ENCODE results near the gene LENEP.

Gene LENEP

DNA sequence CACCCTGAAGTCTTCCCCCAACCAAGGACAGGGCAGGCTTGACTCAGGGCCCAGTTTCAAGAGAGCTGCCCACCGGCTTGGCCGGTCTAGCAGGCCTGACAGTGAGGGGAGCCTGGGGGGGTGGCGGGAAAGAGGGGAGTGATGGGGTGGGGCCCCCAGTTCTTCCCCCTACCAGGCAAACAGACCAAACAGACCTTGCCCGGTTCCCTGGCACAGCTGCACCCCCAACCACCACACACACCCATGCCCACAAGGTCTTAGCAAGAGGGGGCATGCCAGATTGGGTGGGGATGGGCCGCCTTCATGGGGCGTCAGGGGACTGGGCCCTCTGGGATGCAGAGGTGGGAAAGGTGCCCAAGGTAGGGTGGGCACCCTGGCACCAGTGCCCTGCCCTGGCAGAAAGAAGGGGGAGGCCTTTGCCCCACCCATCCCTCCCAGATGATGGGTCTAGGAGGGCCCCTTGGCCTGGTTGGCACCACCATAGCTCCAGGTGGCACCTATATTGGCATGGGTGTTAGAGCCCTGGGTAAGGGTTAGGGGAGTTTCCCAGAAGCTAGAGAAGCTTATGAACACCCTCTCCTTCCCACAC is 18.1 kb downstream of the LENEP start:
- no peak for DNase-seq (ENCODE audit: low read depth)

DNA sequence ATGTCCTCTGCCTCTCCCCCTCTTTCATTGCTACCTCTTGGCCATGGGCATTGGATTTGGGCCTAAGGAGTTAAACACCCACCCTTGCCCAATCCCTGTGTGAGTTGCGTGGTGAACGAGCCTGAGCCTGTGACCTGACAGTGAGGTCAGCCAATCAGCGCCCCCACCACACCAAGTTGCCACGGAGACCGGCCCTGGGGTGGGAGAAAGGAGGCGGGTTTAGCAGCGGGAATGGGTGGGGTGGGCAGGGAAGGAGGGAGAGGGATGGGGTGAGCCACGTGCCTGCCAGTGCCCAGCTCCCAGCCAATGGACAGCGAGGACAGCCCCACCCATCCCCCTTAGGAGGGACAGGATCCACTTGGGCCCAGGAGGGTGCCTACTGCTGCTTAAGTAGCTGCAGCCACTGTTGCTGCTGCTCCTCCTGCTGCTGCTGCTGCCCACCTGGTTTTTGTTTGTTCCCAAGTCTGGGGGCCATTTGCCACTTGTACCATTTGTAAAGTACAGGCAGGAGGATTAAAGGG is 18.7 kb downstream of the LENEP start:
- no peak for DNase-seq (ENCODE audit: low read depth)

DNA sequence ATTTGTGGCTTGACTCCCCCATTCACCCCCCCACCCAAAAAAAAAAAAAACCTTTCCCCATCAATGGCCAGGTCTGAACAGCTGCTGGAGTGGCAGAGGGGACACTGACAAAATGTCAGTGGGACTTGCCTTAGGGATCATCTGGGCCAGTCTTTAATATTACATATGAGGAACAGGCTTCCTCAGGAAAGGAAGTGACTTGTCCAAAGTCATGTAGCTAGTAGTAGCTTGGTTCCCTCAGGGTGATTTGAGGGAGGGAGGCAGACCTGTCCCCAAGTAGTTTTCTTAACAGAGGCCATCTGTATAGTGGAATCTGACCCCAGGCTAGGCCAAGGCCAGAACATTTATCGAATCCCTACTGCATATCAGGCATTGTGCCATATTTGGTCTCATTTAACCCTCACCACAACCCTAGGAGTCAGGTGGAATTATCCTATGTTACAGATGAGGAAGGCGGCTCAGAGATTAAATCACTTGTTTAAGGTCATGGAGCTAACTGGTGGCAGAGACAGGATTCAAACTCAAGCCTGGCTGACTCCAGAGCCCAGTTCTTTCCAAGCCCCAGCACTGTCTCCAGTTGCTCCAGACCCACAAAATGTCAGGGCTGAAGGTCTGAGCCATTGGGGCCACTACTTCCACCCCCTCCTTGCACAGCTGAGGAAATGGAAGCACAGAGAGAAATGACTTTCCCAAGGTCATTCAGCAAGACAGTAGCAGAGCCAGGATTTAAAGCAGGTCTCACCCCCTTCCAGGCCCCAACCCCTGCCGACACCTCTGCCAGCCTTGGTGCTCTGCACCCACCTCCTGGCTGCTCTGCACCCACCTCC is 19.6 kb downstream of the LENEP start:
- no peak for DNase-seq (ENCODE audit: low read depth)

DNA sequence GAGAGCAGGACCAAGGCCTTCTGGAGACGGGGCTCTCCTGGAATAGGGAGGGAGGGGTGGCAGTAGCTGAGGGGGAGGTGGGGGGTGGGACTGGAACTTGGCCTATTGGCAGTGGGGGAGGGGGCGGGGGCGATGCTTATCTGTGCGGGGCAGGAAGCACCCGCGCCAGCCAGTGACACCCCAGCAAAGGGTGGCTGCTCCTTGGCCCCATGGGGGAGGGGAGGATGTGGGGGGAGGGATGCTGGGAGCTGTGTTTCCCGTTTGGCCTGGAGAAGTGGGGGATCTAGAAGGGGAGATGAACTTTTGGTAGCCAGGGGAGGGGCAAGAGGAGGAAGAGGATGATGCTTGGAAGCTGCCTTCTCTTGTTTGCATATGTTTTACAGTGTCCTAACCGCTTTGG is 20.2 kb downstream of the LENEP start:
- no peak for DNase-seq (ENCODE audit: low read depth)

DNA sequence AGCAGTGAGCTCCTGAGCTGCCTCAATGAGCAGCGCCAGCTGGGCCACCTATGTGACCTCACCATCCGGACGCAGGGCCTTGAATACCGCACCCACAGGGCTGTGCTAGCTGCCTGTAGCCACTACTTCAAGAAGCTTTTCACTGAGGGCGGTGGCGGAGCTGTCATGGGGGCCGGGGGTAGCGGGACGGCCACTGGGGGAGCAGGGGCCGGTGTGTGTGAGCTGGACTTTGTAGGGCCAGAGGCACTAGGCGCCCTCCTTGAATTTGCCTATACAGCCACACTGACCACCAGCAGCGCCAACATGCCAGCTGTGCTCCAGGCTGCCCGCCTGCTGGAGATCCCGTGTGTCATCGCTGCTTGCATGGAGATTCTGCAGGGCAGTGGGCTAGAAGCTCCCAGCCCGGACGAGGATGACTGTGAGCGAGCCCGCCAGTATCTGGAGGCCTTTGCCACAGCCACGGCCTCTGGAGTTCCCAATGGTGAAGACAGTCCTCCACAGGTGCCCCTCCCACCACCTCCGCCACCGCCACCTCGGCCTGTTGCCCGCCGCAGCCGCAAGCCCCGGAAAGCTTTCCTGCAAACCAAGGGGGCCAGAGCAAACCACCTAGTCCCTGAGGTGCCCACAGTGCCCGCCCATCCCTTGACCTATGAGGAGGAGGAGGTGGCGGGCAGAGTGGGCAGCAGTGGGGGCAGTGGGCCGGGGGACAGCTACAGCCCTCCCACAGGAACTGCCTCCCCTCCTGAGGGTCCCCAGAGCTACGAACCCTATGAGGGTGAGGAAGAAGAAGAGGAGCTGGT is 21.5 kb downstream of the LENEP start:
- DNase-seq (ENCODE audit: low read depth) = no peak

DNA sequence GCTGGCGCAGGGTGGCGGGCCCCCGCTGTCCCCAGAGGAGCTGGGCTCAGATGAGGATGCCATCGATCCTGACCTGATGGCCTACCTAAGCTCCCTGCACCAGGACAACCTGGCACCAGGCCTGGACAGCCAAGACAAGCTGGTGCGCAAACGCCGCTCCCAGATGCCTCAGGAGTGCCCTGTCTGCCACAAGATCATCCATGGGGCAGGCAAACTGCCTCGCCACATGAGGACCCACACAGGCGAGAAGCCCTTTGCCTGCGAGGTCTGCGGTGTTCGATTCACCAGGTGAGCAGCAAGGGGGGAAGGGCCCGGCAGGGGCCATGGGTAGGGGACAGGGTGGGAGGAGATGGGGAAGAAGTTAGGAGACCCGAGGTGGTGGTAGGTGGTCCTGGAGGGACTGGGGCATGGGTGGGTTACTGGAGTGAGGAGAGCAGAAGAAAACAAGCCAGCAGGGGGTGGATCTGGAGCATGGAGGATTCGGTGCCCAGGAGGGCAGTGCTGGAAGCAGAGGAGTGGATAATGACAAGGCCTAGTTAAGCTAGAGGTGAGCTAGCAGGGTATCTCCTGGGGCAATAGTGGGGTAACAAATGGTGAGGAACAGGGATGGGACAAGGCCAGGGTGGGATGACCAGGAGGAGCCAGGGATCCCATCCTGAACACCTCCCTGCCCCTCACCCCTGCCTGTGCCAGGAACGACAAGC is 22.3 kb downstream of the LENEP start:
- DNase-seq (ENCODE audit: low read depth) = no peak

DNA sequence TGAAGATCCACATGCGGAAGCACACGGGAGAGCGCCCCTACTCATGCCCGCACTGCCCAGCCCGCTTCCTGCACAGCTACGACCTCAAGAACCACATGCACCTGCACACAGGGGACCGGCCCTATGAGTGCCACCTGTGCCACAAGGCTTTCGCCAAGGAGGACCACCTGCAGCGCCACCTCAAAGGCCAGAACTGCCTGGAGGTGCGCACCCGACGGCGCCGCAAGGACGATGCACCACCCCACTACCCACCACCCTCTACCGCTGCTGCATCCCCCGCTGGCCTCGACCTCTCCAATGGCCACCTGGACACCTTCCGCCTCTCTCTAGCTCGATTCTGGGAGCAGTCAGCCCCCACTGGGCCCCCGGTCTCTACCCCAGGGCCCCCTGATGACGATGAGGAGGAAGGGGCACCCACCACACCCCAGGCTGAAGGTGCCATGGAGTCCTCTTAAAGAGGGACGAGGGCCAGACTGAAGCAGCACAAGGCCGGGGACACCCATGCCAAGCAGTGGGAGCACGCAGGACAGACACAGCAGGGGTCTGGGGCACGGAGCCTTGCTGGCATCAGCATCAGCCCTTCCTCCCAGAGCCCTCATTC is 22.9 kb downstream of the LENEP start:
- DNase-seq (ENCODE audit: low read depth) = no peak

DNA sequence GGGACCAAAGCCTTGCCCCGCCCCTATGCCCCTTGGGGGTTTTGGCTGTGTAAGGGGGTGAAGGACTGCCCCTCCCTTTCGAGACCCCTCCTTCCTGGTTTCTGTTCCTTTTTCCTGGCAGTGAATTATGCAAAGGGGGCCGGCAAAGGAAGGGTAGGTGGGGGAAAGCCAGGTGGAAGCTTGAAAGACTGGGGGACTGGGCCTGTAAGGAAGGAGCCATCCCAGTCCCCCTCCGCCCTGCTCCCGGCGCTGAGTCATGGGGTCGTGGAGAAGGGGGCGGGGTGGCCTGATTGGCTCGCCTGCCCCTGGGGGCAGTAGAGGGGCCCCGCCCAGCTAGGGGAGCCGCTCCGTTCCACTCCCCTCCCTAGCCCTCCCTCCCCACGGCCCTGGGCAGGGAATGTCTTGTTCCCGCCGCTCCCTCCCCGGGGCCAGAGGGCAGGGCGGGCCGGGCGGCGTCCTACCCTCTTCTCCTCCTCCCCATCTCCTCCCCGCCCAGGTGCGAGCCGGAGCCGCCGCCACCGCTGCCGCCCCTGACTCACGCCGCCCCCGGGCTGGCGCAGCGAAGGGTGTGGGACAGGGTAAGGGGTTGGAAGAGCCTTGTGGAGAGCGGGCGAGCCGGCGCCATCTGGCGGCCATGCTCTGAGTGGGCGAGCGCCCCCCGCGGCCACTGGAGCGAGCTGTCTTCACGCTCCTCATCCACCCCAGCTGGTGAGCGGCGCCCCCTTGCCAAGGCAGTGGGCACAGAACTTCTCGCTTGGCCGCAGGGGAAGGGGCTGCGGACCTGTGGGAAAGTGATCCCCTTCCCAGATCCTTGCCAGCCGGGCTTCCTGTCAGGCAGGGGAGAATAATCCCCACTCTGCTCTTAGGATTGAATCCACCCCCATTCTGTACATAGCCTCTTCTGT is 23.9 kb downstream of the LENEP start:
- no peak for DNase-seq (ENCODE audit: low read depth)

DNA sequence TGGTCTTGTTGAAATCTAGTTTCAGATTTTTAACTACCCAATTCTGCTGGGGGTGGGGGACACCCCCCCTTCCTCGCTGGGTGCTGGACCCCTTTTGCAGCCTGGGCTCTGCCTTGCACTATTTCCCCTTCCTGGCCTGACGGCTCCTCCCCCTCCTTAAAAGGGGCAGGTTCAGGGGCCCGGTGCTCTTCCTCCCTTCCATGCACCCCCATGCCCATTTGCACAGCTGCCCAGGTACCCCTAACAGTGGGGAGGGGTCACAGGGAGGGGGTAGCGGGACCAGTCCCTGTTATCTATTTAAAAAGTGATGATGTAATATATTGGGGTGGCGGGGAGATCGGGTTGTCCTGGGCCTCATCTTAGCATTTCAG is 24.5 kb downstream of the LENEP start:
- no peak for DNase-seq (ENCODE audit: low read depth)

DNA sequence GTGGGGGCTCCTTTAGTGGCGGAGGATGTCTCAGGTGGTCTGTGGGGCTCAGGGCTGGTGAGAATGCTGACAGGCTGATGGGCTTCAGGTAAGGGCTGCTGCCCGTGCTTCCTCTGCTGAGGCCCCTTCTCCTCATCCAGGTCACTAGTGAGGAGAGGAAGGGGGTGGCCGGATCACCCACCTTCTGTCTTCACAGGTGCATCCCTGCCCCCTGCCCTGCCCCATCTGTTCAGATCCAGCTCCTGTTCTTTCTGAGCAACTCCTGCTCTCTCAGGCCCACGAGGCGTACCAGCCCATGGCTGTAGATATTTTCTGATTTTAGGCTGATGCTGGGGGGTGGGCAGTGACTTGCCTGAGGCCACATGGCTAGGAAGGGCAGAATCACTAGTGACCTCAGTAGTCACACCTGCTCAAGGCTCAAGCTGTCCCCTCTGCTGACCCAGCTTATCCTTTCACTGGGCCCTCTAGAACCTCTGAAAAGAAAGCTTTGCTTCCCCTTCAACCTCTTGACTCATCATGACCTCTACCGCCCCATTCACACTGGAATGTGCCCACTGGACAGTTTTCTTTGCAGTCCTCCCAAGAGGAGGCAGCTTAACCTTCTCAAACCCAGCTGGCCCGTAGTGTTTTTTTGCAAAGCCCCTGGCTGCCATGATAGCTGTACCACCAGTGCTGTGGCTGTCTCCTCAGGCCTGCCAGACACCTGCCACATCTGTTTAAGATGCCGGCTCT is 25.4 kb downstream of the LENEP start:
- no peak for DNase-seq (ENCODE audit: low read depth)

DNA sequence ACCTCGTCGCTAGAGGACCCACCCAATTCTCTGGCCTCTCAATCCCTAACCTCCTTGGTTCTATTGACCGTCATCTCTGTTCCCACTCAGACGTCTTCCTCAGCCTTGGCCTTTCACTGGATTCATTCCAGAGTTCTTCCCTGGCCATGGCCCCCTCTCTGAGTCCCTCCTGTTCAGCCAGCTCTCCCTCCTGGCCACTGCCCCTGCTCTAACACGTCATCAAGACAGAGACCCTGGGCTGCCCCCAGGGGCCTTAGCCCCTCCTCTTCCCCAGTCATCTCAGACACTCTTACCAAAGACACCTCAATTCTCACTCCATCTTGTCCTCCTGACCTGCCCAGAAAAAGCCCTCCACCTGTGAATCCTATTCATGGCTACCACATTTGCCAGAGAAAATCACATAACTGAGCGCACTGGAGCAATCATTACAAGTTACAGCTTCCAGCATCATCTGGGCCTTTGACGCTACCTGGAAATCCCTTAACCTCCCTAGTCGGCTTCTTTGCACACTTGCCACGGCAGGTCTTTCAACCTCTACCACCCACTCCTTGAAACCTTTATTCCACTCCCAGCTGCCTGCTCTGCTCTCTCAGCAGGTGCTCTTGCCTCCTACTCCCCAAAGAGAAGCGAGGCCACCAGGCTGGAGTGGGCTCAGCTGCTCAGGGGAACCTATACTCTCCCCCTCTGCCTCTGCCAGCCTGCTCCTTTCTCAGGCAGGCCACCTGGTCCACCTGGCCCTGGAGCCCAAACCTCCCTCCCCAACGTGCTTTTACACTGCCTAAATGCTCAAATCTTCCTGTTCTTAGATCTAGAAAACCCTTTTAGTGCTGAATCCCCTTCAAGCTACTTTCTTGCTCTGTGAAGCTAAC is 26.2 kb downstream of the LENEP start:
- DNase-seq (ENCODE audit: low read depth) = no peak

DNA sequence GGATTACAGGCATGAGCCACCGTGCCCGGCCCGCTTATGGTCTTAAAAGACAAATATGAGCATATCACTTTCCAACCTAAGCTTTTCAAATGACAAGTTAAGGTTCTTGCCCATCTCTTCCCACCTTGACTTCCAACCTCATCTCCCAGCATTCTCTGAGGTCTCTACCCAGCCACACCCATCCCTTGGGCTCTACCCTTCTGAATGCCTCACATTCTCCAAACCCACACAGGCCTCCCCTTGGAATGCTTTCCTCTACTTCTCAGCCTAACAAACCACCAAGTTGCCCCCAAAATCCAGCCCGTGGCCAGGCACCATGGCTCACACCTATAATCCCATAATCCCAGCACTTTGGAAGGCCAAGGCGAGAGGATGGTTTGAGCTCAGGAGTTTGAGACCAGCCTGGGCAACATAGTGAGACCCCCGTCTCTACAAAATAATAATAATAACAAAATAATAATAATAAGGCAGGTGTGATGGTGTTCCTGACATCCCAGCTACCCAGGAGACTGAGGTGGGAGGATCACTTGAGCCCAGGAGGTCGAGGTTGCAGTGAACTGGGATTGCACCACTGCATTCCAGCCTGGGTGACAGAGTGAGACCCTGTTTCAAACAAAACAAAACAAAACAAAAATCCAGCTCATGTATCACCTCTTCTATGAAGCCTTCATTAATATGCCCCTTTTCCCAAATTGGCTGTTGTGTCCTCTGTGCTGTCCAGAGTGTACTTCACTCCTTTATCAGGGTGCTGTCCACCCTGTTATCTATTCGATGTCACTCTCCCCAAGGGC is 28.9 kb downstream of the LENEP start:
- no peak for DNase-seq (ENCODE audit: low read depth)

DNA sequence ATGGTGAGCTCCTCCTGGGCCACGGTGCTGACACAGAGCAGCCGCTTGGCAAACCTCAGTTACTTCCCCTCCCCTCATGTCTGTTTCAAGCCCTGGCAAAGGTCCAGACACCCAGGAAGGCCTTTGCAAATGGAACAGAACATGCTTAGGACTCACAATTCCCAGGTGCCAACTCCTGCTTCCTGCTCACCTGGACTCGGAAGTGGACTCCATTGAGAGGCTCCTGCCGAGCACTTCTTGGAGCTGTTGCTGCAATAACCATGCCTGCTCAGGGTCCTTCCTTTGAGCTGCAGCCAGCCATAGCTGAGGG is 29.5 kb downstream of the LENEP start:
- no peak for DNase-seq (ENCODE audit: low read depth)

DNA sequence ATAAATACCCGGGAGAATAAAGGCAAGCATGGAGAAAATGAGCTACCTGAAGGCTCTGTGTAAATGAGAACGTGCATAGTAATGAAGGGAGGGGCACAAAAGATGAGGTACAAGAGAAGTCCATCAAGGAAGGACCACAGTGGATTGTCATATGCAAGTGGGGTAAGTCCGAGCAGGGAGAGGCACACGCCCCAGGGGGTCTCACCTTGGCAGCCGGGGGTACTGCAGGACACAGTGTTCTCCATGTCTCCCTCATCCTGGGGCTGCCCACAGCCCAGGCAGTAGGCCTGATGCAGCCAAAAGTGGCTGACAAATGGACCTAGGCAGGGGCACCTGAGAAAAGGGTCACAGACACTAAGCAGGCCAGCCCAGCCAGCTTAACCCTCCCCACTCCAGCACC is 30.2 kb downstream of the LENEP start:
- DNase-seq (ENCODE audit: low read depth) = no peak

DNA sequence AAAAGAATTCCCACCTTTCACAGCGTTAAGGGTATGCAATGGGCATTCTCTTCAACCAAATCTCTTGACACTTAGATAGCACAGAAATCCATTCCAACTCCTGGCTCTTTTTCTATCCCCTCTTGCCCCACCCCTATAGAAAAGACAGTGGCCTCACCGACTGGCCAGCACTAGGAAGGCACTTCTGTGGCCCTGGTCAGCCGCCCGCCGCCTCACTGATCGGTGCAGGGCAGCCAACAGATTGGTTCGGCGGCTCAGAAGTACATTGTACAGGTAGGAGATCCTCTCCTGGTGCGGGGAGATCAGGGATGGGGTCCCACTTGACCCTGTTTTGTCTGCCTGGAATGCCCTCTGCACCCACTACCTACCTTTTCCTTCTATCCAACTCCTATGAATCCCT is 30.9 kb downstream of the LENEP start:
- DNase-seq (ENCODE audit: low read depth) = no peak

DNA sequence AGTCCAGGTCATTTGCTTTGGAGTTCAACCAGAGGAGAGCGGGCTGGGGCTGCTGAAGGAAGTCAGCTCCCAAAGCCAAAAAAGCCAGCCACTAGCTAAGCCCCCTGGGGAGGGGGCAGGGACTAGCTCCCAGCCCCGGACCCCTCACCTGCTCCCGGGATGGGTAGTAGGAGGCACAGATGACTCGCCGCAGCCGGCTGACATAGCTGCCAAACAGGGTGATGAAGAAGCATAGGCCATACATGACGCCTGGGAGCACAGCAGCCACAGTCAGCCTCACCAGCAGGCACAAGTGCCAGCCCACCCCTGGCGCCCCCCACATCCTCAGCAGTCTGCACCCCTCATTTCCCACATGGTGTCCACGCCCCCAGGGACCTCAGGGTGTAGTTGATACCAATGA is 32.8 kb downstream of the LENEP start:
- no peak for DNase-seq (ENCODE audit: low read depth)

DNA sequence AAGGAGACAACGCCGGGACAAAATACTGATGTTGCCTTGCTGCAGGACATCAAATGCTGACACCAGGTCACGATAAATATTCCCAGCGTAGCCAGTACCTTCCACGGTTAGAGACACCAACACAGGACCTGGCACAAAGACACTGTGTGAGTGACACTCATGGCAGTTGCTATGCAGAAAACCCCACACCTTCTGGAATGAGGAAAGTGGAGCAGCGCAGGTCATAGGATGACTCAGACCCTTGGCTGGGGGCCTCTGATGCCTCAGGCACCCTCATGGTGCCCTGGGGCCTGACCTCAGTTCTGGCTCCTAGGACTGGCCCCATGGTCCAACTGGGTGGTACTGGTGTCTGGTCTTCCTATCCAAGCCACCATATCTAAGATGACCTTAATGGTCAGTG is 33.2 kb downstream of the LENEP start:
- no peak for DNase-seq (ENCODE audit: low read depth)

DNA sequence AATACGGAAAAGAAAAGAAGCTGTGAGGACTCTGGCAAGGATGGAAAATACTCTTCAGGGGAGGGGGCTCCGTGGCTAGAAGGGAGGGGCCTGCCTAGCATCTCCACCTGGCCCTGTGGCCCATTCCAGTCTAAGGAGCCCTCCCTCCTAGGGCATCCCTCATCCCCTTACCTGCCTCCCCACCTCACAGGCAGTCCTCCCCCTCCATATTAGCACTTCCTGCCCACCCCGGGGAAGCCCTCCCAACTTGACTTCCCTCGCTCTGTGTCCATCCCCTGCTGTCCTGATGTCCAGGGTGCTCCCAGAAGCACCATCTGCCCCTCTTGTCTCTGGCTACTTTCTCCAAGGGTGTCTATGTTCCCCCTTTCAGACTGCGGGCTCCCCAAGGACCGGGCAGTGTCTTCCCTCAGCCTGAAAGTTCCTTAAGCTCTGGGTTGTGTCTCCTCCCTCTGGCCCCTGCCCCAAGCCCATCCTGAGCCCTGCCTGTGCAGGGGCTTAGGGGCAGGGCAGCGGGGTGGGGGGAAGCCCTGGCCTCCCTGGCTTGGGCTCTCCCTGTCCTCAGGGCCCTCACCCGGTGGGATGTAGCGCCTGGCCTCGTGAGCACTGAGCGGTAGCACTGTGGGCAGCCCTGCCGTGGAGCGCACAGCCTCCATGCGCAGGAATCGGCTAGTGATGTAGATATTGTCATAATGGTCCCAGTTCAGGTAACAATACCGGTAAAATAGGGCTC is 36.3 kb downstream of the LENEP start:
- DNase-seq (ENCODE audit: low read depth) = no peak

Data from GM04503 (cell line).